SU-DHL-6 (cell line): Measurements from ENCODE around the gene C2CD2L.

ENCODE experiments used
- CTCF ChIP-seq: fragments of 200-600 bp; sonication (generic); IDR thresholded peaks from one replicate; pipeline ENCODE4 v1.5.1; 2017; ENCODE audit warnings: antibody characterized with exemption, mild to moderate bottlenecking, low read length, moderate library complexity; ENCODE audit not compliant: insufficient read depth, poor library complexity, severe bottlenecking
- EZH2phosphoT487 ChIP-seq: fragments of 200-600 bp; sonication (generic), shearing (Covaris generic); conservative IDR thresholded peaks from 2 replicates; pipeline ENCODE4 v1.6.1; 2018; ENCODE audit warnings: mild to moderate bottlenecking, antibody characterized with exemption, low read length, moderate library complexity, mixed read lengths

- TF ChIP-seq CTCF (no peak), EZH2phosphoT487 (no peak)
Observed at GRCh38 chr11:119100994-119101758, 6.0 kb upstream of the C2CD2L start.
